Esophagus squamous epithelium (tissue), 5 donors: Measurements from ENCODE around the gene STXBP6. TPM values are rescaled to one million over a fixed set of nuclear protein-coding genes. Genes with fewer than 3 reads are reported as not detected.

Experiments used
- DNase-seq: peaks from one replicate; lab custom pipeline; 2025; lab: John Stamatoyannopoulos, UW
- H3K27ac ChIP-seq, 4 donors: fragments of 200-600 bp; sonication (generic); one replicate each; pipeline ENCODE4 v1.5.1; 2016 to 2019; ENCODE audit warnings: mild to moderate bottlenecking in 1 of 4
- H3K27me3 ChIP-seq, 4 donors: fragments of 200-600 bp; sonication (generic); 1 replicate in 3 of 4; 2 replicates in 1 of 4; pipeline versions ENCODE4 v1.5.1 to v1.6.0; 2017 to 2021; ENCODE audit warnings: antibody characterized with exemption in 1 of 4
- H3K36me3 ChIP-seq, 3 donors: fragments of 200-600 bp; sonication (generic); one replicate each; pipeline ENCODE4 v1.5.1; 2016 to 2019
- H3K4me1 ChIP-seq, 3 donors: fragments of 200-600 bp; sonication (generic); one replicate each; pipeline ENCODE4 v1.5.1; 2017 to 2019
- H3K4me3 ChIP-seq, 4 donors: fragments of 200-600 bp; sonication (generic); 1 replicate in 3 of 4; 2 replicates in 1 of 4; pipeline ENCODE4 v1.5.1; 2016 to 2019; ENCODE audit warnings: mild to moderate bottlenecking in 2 of 4, moderate library complexity in 1 of 4
- H3K9me3 ChIP-seq, 3 donors: fragments of 200-600 bp; sonication (generic); one replicate each; pipeline ENCODE4 v1.5.1; 2016 to 2019
- CTCF ChIP-seq, 6 experiments: fragments of 450-650 bp in 4 of 6; fragments of 200-600 bp in 2 of 6; sonication (generic) in 2 of 6; IDR thresholded peaks; one replicate each; pipeline ENCODE4 v1.5.1; 2016 to 2019; ENCODE audit warnings: antibody characterized with exemption in 6 of 6, mild to moderate bottlenecking in 4 of 6, moderate library complexity in 4 of 6
- POLR2A ChIP-seq, 4 donors: fragments of 450-650 bp; IDR thresholded peaks; one replicate each; pipeline ENCODE4 v1.6.1; 2017; ENCODE audit warnings: antibody characterized with exemption in 4 of 4, mild to moderate bottlenecking in 4 of 4, moderate library complexity in 3 of 4
- WGBS, 2 donors: methylation state at CpG; one replicate each; pipeline ENCODE4 v1.1.5; 2018; 5-methylcytosine and 5-hydroxymethylcytosine counted together
- intact Hi-C: fragments of 100-400 bp; cut with DNase I; formaldehyde crosslinking; loops from one replicate; pipeline ENCODE4 v1.15.0; 2022
- total RNA-seq, 4 donors: library from RNA; depleted of rRNA; stranded (reverse); fragments of >200 nt; gene quantifications; one replicate each; pipeline ENCODE4 v1.1.0, GENCODE V29; 2016
- donor health status: DM: yes; HTN: yes; CAD: no.

The STXBP6 gene
- total RNA-seq, 4 donors from 2014 or later = 1.2 to 9.7 (median 2.8) TPM

DNA sequence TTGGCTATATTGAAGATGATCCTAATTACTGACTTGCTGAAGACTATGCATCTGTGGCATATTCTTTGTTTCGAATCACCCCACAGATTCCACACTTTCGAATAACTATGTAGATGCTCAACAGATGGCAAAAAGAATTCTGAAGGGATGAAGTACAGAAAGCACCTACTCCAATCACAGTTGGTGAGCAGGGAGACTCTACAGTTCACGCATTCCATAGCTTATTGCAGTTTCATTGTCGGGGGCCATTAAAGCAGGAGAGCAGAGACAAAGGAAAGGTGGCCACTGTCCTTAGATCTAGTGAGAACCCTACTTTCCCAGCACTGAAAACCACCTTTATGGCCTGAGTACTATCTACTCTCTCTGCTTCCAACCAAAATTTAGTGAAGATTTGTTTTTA lies 191.9 kb downstream of the STXBP6 start:
- no peak for DNase-seq
- intact Hi-C loops = no loop called here
- TF ChIP-seq POLR2A (IDR thresholded peaks at IDR 0.05) (no peak), CTCF (IDR thresholded peaks at IDR 0.05) (no peak)
- H3K36me3 ChIP-seq = no peaks in the 10 kb centered on the region
- H3K9me3 ChIP-seq = no peaks in the 10 kb centered on the region
- H3K27ac ChIP-seq = no peak overlapping the region
- no peaks in the 10 kb centered on the region for H3K27me3 ChIP-seq
- H3K4me1 ChIP-seq = peaks cover 0 to 5% (median 0%) of the 10 kb centered on the region in 3 donors
- H3K4me3 ChIP-seq = no peak overlapping the region
- WGBS, 2 donors = 79 to 93% methylated on average over 4 of the region's 4 CpGs

DNA sequence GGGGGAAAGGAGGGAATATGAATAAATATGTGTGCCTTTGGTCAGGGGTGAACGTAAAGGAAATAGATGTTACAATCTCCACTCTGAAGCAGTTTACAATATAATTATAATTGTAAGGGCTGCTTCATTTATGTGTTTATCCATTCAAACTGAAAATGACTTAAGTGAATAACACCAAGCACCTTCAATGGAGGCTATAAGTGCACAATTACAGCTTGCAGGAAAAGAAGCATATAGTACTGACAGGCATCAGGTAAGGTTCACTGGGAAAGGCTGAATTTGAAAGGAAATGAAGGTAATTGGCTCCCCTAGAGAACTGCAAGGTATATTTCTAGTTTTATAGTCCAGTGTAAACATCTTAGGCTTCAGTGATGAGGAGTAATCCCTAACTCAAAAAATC lies 192.7 kb downstream of the STXBP6 start:
- Histone ChIP-seq H3K27me3 (no peaks in the 10 kb centered on the region), H3K4me1 (peaks cover 0 to 5% (median 0%) of the 10 kb centered on the region in 3 donors), H3K4me3 (no peak overlapping the region), H3K36me3 (no peaks in the 10 kb centered on the region), H3K9me3 (no peaks in the 10 kb centered on the region), H3K27ac (no peak overlapping the region)
- no peak for DNase-seq
- WGBS, 2 donors = 88% methylated on average over 1 of the region's 1 CpG
- TF ChIP-seq POLR2A (IDR thresholded peaks at IDR 0.05) = no peak
- TF ChIP-seq CTCF (IDR thresholded peaks at IDR 0.05) = no peak
- intact Hi-C loops = no loop called here

DNA sequence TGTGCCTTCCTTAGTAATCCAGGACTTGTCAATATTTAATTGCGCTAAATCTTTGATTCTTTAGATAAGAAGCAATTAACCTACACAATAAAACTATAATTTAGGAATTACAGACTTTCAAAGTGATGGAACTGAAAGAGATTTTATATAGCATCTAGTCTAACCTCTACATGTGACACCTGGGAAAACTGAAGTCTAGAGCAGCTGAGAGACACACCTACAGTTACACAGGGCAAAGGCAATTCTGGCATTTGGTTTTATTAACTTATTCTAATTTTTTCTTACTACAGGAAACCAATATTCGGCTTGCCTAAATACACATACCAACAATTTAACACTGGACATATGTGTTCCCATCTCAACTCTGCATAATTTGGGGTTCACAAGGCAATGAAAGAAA lies 196.5 kb downstream of the STXBP6 start:
- DNase-seq = no peak
- no peak overlapping the region for H3K27ac ChIP-seq
- intact Hi-C loops = no loop called here
- WGBS, 2 donors = 64 to 92% methylated on average over 2 of the region's 2 CpGs
- no peaks in the 10 kb centered on the region for H3K9me3 ChIP-seq
- TF ChIP-seq POLR2A (IDR thresholded peaks at IDR 0.05) = no peak
- no peaks in the 10 kb centered on the region for H3K4me1 ChIP-seq
- no peaks in the 10 kb centered on the region for H3K36me3 ChIP-seq
- H3K27me3 ChIP-seq = no peaks in the 10 kb centered on the region
- H3K4me3 ChIP-seq = no peak overlapping the region

DNA sequence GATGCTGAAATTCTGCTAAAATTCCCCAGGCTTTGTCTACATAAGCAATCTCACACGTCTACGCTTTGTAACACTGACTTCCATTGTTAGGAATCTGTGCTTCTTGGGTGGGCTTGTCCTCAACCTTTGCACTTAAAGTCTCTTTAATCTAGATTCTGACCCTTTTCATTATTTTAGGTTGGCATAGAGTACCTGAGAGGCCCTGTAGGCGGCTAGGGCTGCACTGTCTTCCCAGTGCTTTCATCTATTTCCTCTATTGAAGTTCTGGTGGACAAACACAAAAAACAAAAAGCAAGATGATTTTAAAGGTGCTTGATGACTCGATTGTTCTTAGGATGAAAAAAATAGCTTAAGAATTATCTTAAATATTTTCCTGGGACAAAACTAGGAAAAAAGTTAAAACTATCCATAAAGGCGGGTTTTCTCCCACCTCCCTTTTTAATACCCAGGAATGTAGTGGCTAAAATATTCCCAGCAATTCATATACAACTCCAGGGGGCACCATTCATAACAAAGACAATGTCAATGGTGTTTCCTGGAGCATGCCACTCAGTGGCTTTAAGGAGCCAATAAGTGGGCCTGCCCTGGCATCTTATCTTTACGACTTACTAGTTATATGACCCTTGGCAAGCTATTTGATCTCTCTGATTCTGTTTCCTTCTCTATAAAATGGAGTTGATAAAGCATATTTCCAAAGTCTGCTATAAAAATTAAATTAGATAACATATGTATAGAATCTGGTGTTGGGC lies 197.5 kb downstream of the STXBP6 start:
- H3K27me3 ChIP-seq = no peaks in the 10 kb centered on the region
- TF ChIP-seq POLR2A (IDR thresholded peaks at IDR 0.05) (no peak), CTCF (IDR thresholded peaks at IDR 0.05) (no peak)
- H3K9me3 ChIP-seq = no peaks in the 10 kb centered on the region
- no peak overlapping the region for H3K27ac ChIP-seq
- intact Hi-C loops = no loop called here
- H3K36me3 ChIP-seq = no peaks in the 10 kb centered on the region
- H3K4me1 ChIP-seq = no peaks in the 10 kb centered on the region
- WGBS, 2 donors = 74 to 82% methylated on average over 6 of the region's 6 CpGs
- DNase-seq = no peak
- H3K4me3 ChIP-seq = no peak overlapping the region

DNA sequence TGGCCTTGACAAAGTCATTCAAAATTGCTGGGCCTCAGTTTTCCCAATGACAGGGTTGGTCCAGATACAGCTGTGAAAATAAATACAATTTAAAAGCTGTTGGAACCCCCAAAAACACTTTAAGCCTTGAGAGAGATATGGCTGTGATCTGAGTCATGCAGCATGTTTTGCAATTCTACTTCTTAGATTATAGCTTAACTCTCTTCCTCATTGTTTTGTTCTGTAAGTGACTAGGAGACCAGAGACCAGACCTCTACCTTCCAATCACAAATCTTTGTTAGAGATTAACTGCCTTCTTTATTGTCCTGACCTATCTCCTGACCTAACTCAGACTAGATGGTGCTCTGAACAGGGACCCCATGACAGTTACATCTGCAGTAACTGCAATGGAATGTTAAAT lies 198.1 kb downstream of the STXBP6 start:
- H3K36me3 ChIP-seq = no peaks in the 10 kb centered on the region
- TF ChIP-seq POLR2A (IDR thresholded peaks at IDR 0.05) = no peak
- TF ChIP-seq CTCF (IDR thresholded peaks at IDR 0.05) = no peak
- H3K4me3 ChIP-seq = no peak overlapping the region
- intact Hi-C loops = no loop called here
- DNase-seq = no peak
- no peaks in the 10 kb centered on the region for H3K27me3 ChIP-seq
- no peak overlapping the region for H3K27ac ChIP-seq
- no peaks in the 10 kb centered on the region for H3K4me1 ChIP-seq
- no peaks in the 10 kb centered on the region for H3K9me3 ChIP-seq
